Measurements from ENCODE around the gene GBA3.

Gene GBA3

GRCh38 chr4:22790631-22791030, 97.9 kb downstream of the GBA3 start:
- no peak for DNase-seq

- DNase-seq = no peak
These were observed 102.0 kb downstream of the GBA3 start for GRCh38 chr4:22794732-22795131.

- DNase-seq = no peak
These were observed 108.7 kb downstream of the GBA3 start for GRCh38 chr4:22801391-22801790.

GRCh38 chr4:22802876-22803275, 110.1 kb downstream of the GBA3 start:
- DNase-seq = no peak

GRCh38 chr4:22803512-22803911, 110.8 kb downstream of the GBA3 start:
- DNase-seq = no peak

- DNase-seq = no peak
These were observed 122.2 kb downstream of the GBA3 start for GRCh38 chr4:22814906-22815305.

GRCh38 chr4:22824091-22824490, 131.4 kb downstream of the GBA3 start:
- DNase-seq = no peak

GRCh38 chr4:22842360-22843018, 149.8 kb downstream of the GBA3 start:
- no peak for DNase-seq

- no peak for DNase-seq
These were observed 155.6 kb downstream of the GBA3 start for GRCh38 chr4:22848332-22848731.

- DNase-seq = peak; percentile 75
These were observed 157.3 kb downstream of the GBA3 start for GRCh38 chr4:22850055-22850454.

GRCh38 chr4:22850630-22851029, 157.9 kb downstream of the GBA3 start:
- DNase-seq = no peak

- DNase-seq = no peak
These were observed 164.7 kb downstream of the GBA3 start for GRCh38 chr4:22857411-22857810.

GRCh38 chr4:22859318-22859717, 166.6 kb downstream of the GBA3 start:
- DNase-seq = no peak

Measured in NCI-H146 (cell line).